HEK293T (cell line): ENCODE measurements around the gene CEMIP2.

Source experiments
- BHLHE40 ChIP-seq: fragments of 450-650 bp; IDR thresholded peaks from 2 replicates; pipeline ENCODE4 v1.6.1; 2016; ENCODE audit warnings: mild to moderate bottlenecking, moderate library complexity, borderline replicate concordance
- FOXA1 ChIP-seq: fragments of 450-650 bp; IDR thresholded peaks from 2 replicates; pipeline ENCODE4 v1.6.1; 2016; ENCODE audit warnings: mild to moderate bottlenecking
- FOXM1 ChIP-seq: fragments of 450-650 bp; IDR thresholded peaks from 2 replicates; pipeline ENCODE4 v1.6.1; 2017; ENCODE audit warnings: mild to moderate bottlenecking, borderline replicate concordance
- NFRKB ChIP-seq: fragments of 450-650 bp; IDR thresholded peaks from 2 replicates; pipeline ENCODE4 v1.6.1; 2016; ENCODE audit warnings: mild to moderate bottlenecking, moderate library complexity
- SP1 ChIP-seq: fragments of 450-650 bp; IDR thresholded peaks from 2 replicates; pipeline ENCODE4 v1.6.1; 2017
- SUZ12 ChIP-seq: fragments of 450-650 bp; IDR thresholded peaks from 2 replicates; pipeline ENCODE4 v1.6.1; 2016; ENCODE audit warnings: mild to moderate bottlenecking
- TARDBP ChIP-seq: fragments of 450-650 bp; IDR thresholded peaks from 2 replicates; pipeline ENCODE4 v1.6.1; 2016

- no peak for TF ChIP-seq SP1
- no peak for TF ChIP-seq FOXA1
- TF ChIP-seq SUZ12, result no peak
- TF ChIP-seq FOXM1, result no peak
- no peak for TF ChIP-seq BHLHE40
- TF ChIP-seq NFRKB, result no peak
- TF ChIP-seq TARDBP, result no peak
Observed at GRCh38 chr9:71676460-71676859, 91.9 kb downstream of the CEMIP2 start.
